Sciatic nerve (tissue), 2 donors: ENCODE results near the gene GTPBP2. TPM values are rescaled to one million over a fixed set of nuclear protein-coding genes. Genes with fewer than 3 reads are reported as not detected.

ENCODE experiments used
- ATAC-seq: fragments of 200-7000 bp; cut with Tn5 transposase; one replicate; pipeline ENCODE4 v1.9.1; 2020; ENCODE audit warnings: mild to moderate bottlenecking, moderate library complexity
- DNase-seq: peaks from one replicate; pipeline ENCODE4 v3.0.0-alpha.2; 2020; ENCODE audit warnings: low spot score
- intact Hi-C: fragments of 100-400 bp; cut with DNase I; formaldehyde crosslinking; loops from one replicate; pipeline ENCODE4 v1.14.2; 2022
- total RNA-seq: library from RNA; stranded (reverse); fragmentation: NEBNext Ultra II Directional; extraction: Animal tissue kit (Norgen Biotek cat#: 25700); gene quantifications from one replicate; pipeline ENCODE4 v1.2.1, GENCODE V29; 2021
- donor health status: DM: no; HTN: no; CAD: no.
- donor health status: DM: no; HTN: no; CAD: no.

GTPBP2 gene
- total RNA-seq, 1 donor from 2014 or later = 60.6 TPM

DNA sequence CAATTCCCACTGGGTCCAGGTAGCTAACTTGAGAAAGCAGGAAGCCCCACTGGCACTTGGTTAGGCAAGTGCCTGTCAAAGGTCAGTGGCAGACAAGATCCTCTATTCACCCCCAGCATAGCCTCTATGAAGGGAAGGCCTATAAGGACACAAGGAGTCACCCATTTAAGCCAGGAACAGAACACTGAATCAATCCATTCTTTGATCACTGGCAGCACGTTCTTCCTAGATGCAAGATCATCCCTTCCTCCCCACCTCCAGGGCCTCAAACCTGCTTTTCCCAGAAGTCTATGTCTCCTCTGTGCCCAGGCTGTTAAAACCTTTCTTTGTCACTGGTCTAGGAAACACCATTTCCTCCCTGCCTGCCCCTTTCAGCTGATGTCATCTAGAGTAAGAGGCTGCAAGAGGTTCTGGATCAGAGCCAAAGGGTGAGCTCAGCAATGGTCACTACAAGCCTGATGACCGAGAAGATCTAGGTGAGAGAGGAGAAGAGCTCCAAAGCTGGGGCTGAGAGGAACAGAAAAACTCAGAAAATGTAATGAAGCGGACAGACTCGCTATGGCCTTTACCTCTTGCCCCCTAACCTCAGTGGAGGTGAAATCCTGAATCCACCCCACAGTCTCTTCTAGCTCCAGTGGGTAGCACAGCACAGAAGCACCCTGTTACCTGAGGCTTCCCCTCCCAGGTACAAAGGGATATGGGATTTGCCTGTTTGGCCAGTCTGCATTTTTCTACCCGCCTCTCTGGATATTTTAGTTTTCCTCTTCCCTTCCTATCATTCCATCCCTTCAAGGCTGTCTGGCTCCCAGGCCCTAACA is 1.8 kb downstream of the GTPBP2 start:
- DNase-seq = peak; percentile 81
- peak; percentile 13 for ATAC-seq
- intact Hi-C loops = no loop called here

DNA sequence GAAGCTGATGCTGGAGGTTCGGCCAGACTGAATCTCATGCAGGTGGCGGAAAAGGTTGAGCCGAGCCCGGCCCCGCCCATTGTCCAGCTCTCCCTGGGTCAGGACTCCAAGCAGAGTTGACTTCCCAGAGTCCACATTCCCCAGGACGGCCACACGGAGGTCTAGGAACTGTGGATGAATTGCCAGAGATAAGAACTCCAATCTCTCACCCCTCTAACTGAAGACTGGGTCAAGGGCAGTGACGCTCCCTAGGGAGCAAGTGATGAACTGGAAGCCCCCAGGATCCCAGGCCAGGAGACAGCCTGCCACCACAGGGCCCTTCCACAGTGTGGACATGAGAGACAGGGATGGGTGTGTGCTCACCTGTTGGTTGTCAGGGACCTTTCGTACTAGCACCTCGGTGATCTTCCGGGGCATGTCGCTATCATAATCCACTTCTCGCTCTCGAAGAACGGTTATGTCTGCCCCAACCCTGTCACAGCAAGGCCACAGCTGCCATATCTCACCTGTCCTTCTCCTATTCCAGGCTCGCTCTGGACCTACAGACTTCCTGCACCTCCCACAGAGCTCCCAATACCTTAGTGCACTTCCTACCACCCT is 3.6 kb downstream of the GTPBP2 start:
- DNase-seq (no peak), ATAC-seq (no peak)
- intact Hi-C loops = no loop called here

DNA sequence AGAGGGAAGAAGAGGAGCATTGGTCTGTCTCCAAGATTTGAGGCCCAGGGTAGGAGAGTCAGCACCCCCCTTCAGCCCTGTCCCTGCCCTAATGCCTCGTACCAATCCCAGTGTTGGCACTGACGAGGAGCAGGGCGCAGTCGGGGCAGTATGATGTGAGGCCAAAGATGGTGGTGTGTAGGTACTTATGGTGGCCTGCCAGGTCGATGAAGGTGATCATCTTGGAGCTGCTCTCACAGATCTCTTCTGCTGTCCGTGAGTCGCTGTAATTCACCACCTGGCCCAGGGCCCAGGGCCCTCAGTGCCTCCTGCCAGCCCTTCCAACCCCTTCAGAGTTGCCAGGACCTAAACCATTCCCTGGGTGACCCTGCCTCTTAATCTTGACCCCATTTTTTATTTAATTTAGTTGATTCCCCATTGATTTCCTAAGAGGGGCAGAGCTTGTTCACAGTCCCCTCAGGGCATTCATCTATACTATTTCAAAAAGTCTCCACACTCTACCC is 4.2 kb downstream of the GTPBP2 start:
- ATAC-seq = no peak
- DNase-seq = no peak
- intact Hi-C loops = no loop called here

DNA sequence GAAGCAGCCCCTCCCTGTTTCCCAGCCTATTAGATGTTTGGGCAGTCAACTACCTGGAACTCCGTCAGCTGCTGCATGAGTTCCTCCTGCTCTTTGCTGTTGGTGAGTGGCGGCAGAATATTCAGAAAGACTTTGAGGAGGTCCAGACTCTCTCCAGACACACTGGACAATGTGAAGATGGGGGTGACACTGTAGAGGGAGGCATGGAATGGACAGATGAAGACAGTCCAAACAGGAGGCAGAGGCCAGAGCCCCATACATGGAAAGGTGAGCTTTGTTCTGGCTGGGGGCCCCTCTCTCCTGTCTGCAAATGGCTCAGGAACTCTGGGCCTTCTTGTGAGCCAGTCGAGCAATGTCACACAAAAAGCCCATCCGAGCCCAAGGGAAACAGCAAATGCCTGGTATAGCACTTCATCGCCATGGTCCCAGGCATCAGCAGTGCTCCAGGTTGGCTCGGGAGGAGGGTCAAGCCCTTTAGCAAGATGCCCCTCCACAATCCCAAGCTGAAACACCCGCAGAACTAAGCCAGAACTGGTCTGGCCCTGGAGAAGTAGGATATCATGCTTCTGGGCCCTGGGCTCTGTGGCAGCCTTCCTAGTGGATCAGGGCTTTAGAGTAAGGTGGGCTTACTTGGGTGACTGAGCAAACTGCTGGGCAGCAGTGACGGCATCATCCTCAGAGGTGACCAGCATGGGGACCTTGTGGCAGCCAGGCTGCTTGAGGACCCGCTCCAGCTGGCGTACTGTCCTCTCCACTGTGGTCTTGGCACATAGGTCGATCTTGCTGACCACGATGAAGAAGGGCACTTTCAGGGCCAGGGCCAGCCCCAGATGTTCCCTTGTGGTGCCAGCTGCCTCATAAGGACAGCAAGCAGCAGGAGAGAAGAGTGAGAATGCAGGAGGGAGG is 4.9 kb downstream of the GTPBP2 start:
- intact Hi-C loops = no loop called here
- ATAC-seq = no peak

DNA sequence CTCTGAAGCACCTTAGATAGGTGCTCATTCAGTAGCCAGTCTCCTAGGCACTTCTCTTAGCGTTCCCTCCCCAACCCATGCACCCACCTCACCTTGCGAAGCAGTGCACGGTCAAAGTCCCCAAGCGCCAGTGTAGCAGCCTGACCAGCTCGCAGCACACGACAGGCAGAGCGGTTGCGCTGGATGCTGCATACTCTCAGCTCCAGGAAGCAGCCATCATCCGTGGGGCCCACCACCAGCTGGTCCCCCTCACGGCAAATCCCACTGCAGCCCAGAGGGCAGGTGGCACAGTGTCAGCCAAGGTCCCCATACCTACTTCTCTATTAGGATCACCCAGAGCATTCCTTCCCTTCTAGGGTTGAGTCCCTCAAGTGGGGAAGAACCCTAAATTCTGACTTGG is 6.5 kb downstream of the GTPBP2 start:
- ATAC-seq (no peak), DNase-seq (no peak)
- intact Hi-C loops = no loop called here

More for the DNA sequence above, 4.9 kb downstream of the GTPBP2 start:
- no peak for DNase-seq

DNA sequence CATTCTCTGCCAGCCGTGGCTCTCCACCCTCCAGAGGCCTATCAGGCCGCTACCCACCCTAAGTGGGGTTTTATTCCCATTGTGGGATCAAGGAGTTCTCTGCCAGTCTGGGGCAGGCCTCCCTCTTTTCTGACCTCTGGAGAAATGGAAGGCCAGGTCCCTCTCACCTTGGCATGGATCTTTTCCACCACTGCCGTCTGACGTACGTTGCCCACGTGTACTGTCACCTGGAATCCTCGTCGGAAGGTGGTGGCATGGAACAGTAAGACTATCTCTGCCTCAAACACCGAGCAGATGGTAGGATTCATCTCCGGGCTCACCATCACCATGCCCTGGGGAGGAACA is 7.3 kb downstream of the GTPBP2 start:
- intact Hi-C loops = no loop called here
- ATAC-seq (no peak), DNase-seq (no peak)

DNA sequence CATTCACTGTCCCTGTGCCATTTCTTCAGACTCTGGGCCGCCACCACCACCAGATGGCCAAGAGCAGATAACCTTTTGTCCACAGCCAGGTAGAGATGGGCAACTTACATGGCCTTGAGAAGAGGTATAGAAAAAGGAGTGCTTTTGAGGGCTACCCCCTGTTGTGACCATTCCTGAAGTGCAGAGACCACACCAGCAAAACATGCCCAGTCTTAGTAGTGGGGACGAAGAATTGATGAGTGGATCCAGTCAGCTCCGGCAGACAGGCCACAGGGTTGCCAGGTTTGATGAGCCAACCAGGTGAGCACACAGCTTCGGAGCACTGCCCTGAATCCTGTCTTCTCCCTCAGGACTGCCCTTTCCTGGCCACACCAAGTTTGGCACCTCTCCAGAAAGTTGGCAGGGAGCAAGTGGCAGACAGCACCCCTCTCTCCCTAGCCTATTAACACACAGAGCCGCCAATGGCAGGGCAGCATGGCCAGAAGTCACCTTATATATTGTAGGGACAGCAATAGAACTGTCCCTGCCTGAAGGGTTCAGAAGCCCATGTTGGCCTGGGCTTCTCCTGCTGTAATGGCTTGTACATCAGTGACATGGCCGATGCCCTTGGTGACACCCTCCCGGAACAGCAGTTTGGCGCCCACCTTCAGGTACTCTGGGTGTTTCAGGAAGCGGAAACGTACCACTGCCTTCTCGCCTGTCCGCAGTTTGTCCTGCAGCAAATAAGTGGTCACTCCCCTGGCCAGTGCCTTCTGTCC is 7.8 kb downstream of the GTPBP2 start:
- intact Hi-C loops = no loop called here
- DNase-seq (no peak), ATAC-seq (no peak)

DNA sequence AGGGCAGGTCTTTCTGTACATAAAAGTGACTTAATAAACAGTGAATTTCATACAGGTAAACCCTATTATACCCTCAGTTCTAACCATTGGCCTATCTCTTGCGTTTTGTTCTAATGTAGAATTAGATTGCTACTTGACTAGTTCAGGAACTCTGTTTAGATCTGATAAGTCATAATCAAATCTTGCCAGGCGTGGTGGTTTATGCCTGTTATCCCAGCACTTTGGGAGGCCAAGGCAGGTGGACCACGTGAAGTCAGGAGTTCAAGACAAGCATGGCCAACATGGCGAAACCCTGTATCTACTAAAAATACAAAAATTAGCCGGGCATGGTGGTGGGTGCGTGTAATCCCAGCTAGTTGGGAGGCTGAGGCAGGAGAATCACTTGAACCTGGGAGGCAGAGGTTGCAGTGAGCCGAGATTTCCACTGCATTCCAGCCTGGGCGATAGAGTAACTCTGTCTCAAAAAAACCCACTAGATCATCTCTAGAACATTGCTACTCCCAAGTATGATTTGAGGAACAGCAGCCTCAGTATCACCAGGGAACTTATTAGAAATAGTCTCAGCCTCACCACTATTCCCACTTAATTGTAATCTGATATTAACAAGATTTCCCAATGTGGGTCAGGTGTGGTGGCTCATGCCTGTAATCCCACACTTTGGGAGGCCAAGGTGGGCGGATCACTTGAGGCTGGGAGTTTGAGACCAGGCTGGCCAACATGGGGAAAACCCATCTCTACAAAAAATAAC is 12.2 kb downstream of the GTPBP2 start:
- intact Hi-C loops = no loop called here
- no peak for ATAC-seq
- no peak for DNase-seq

DNA sequence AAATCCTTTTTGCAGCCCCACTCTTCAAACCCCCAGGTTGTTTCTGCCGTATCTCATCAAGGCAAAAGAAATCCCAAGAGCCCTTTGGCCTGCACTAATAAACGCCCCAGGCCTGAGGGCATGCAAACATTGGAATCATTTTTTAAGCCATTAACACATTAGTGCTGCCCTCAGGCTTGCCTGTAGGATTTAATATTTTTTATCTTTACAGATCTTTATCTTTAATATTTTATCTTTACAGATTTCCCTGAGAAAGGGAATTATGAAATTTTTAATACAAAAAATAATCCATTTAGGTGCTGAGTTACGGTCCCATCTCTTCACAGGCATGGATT is 14.7 kb downstream of the GTPBP2 start:
- intact Hi-C loops = no loop called here
- no peak for DNase-seq
- ATAC-seq = no peak

DNA sequence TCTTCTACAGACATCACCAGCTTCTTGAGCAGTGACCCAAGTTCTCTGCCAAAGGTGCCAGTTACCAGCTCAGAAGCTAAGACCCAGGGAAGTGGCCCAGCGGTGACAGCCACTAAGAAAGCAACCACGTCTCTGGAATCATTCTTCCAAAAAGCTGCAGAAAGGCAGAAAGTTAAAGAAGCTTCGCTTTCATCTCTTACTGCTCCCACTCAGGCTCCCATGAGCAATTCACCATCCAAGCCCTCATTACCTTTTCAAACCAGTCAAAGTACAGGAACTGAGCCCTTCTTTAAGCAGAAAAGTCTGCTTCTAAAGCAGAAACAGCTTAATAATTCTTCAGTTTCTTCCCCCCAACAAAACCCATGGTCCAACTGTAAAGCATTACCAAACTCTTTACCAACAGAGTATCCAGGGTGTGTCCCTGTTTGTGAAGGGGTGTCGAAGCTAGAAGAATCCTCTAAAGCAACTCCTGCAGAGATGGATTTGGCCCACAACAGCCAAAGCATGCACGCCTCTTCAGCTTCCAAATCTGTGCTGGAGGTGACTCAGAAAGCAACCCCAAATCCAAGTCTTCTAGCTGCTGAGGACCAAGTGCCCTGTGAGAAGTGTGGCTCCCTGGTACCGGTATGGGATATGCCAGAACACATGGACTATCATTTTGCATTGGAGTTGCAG is 15.2 kb downstream of the GTPBP2 start:
- intact Hi-C loops = no loop called here
- no peak for ATAC-seq
- DNase-seq = no peak

DNA sequence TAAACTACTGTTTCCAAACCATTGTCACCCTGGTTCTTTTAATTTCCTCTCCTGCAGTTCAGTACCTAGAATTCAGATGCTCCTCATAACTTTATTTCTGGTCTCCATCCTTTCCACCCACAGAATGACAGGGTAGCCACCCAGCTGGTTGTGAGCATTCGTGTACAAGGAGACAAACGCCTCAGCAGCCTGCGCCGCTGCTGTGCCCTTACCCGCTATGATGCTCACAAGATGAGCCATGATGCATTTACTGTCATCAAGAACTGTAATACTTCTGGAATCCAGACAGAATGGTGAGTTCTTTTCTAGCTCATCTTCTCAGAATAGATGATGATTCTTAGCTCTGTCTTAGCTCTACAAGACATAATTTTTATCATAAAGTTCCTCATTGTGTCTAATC is 18.6 kb downstream of the GTPBP2 start:
- ATAC-seq (no peak), DNase-seq (no peak)
- intact Hi-C loops = no loop called here

DNA sequence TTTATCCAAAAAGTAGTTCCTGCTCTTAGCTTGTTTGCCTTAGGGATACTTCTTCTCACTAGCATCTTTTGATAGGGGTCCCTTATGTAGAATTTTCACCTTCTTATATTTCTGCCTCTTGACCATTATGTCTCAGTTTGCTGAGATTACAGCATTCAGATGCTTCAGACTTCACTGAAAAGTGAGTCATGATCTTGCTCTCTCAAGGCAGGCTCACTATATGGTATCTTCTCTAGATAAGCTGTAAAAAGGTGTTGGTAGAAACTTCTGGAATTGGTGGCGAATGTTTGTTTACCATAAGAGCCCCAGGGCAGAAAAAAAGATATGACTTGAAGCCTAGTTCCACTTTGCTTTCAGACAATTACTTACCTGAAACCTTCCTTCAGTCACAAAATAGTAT is 19.7 kb downstream of the GTPBP2 start:
- intact Hi-C loops = no loop called here
- DNase-seq = no peak
- no peak for ATAC-seq

DNA sequence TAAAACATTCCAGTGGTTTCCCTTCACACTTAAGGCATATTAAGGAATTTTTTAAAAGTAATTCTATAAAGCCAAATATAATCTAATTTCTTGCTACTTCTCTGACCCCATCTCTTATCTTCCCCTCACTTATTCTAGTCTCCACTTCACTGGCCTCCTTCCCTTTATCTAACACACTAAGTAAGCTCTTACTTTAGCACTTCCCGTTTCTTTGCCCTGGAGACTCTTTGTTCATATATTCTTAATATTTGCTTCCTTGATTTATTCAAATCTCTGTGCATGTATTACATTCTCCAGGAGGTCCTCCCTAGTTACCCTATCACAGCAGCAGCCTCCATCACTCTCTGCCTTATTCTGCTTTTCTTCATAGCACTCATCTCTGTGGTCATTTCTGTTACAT is 20.3 kb downstream of the GTPBP2 start:
- ATAC-seq (no peak), DNase-seq (no peak)
- intact Hi-C loops = no loop called here

DNA sequence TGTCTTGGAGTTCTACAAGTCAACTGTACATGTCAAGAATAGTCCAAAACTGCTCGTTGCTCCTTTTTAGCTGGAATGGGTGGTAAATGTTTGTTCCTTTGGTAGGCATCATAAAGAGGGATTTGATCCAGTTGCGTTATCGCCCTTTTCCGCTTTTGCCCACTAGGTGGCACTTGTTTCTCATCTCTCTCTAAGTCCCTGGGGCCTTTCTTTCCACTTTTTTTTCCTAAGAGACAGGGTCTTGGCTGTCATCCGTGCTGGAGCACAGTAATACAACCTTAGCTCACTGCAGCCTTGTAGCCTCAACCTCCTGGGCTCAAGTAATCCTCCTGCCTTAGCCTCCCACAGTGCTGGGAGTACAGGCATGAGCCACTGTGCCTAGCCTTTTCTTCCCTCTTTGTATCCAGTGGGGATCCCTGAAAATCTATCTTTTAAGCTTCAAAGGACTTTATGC is 20.7 kb downstream of the GTPBP2 start:
- DNase-seq (peak; percentile 76), ATAC-seq (peak; percentile 66)
- intact Hi-C loops = no loop called here

DNA sequence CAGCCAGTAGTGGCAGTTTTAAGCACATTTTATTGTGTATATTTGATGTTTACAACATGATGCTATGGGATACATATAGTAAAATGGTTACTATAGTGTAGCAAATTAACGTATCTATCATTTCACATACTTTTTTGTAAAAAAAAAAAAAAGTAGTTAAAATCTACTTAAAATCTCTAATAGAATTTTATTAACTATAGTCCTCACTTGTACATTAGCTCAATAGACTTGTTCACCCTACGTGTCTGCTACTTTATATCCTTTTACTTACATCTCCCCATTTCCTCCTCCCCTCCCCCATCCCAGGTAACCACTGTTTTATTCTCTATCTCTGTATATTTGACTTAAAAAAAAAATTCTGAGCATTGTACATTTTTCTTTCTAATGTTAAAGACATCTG is 23.0 kb downstream of the GTPBP2 start:
- intact Hi-C loops = no loop called here
- no peak for DNase-seq
- no peak for ATAC-seq

DNA sequence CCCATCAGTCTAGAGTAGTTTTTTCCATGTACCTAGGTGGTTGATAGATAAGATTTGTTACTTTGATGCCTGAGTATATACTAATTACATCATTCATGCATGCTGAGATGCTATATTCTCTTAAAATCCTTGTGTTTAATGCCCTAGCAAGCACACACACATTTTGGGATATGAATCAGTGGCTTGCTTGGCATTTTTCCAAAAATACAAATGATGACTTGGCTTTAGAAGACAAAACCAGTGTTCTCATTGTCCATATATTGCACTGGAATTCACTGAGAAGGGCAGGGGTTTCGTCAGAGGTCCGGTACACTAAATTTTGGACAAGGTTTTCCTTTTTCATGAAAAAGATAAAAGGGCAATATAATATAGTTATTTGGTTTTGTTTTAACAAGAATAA is 24.9 kb downstream of the GTPBP2 start:
- intact Hi-C loops = no loop called here
- DNase-seq (no peak), ATAC-seq (no peak)

DNA sequence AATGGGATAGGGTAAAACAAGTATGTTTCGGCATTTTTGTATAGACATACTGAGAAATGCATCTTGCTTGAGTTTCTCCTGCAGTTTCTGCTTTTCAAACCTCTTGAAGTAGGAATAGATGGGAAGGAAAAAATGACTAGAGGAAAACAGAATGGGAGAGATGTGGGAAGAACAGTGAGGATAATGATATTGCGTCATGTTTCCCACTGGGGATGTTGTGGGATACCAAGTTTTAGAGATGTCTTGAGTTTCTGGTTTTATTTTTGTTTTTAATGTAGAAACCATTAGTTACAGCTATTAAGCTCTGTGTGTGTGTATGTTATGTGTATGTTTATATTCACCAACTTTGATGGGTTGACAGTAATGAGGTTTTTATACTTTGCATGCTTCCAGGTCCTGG is 28.5 kb downstream of the GTPBP2 start:
- intact Hi-C loops = no loop called here
- no peak for ATAC-seq
- no peak for DNase-seq

DNA sequence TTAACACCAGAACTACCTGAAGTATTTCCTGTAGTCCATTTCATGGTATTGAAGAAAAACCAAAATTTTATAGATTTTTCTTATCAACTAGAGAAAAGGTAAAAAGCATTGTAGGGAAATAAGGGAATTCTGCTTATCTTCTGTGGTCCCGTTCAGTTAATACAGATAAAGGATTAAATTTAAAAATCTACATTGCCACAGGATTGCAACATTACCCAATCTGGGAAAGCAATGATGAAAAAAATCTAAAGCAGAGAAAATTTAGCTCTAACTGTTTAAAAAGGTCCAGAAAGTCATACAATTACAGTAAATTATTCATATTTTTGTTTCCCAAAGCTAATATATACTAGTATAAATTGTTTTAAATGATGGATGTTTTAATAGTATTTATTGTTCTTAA is 35.1 kb downstream of the GTPBP2 start:
- intact Hi-C loops = no loop called here
- ATAC-seq = no peak
- DNase-seq = no peak
